ENCODE results near the gene RIOX2. TPM values are rescaled to one million over a fixed set of nuclear protein-coding genes. Genes with fewer than 3 reads are reported as not detected.

Gene RIOX2
- polyA plus RNA-seq, 1 donor (not counting 4 experiments of a cell fraction or from before 2014, with no cell fraction given) = 45.2 TPM

DNA sequence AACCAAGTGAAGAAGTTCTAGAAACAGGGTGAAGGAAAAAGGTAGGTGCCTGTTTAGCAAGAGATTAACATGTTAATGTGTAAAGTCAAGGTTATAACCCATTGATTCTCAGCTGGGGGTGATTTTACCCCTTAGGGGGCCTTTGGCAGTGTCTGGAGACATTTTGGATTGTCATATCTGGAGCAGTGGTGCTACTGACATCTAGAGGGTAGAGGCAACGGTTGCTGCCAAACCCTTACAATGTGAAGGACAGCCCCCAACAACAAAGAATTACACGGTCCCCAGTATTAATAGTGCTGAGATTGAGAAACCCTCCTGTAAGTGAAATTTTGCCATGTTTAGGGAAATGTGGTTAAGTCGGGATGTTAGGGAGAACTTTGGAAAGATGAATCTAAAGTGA is 75.7 kb downstream of the RIOX2 start:
- H3K4me2 ChIP-seq (ENCODE audit: control insufficient read depth, extremely low read depth, insufficient read depth, low read depth, low read length) = no peak overlapping the region
- H4K20me1 ChIP-seq (ENCODE audit: control insufficient read depth, extremely low read depth, insufficient read depth, low read length) = no peaks in the 10 kb centered on the region
- no peaks in the 10 kb centered on the region for H3K4me1 ChIP-seq (ENCODE audit: control insufficient read depth, extremely low read depth, insufficient read depth, low read length)
- no peak overlapping the region for H3K27ac ChIP-seq (ENCODE audit: control insufficient read depth, insufficient read depth, low read length)
- H3K9me1 ChIP-seq (ENCODE audit: control insufficient read depth, extremely low read depth, insufficient read depth, low read length) = no peaks in the 10 kb centered on the region
- dilution Hi-C loops (cut with MboI; ENCODE audit: extremely low pct_ligation_motif_present, low sequenced_read_pairs) = no loop called here
- no peak overlapping the region for H2AFZ ChIP-seq (ENCODE audit: control insufficient read depth, low read length)
- no peaks in the 10 kb centered on the region for H3K79me2 ChIP-seq (ENCODE audit: control insufficient read depth, insufficient read depth, low read length)
- FAIRE-seq = no peak
- no peak overlapping the region for H3K9ac ChIP-seq (ENCODE audit: control insufficient read depth, extremely low read depth, insufficient read depth, low read length)
- no peaks in the 10 kb centered on the region for H3K27me3 ChIP-seq (ENCODE audit: control insufficient read depth, extremely low read depth, insufficient read depth, low read length)
- TF ChIP-seq EZH2 (IDR thresholded peaks at IDR 0.05; ENCODE audit: low read length) = no peak
- TF ChIP-seq CTCF (optimal IDR thresholded peaks at IDR 0.05 in 1 of 3, IDR thresholded peaks at IDR 0.05 in 1 of 3, conservative IDR thresholded peaks at IDR 0.05 in 1 of 3; ENCODE audit: extremely low read depth in 1 of 3, insufficient read depth in 2 of 3, low read length in 3 of 3) = peak in 1 of 3 experiments; percentile 33
- no peak overlapping the region for H3K4me3 ChIP-seq (ENCODE audit: control insufficient read depth in 2 of 3, extremely low read depth in 1 of 3, insufficient read depth in 2 of 3, low read depth in 1 of 3, low read length in 3 of 3)
- DNase-seq (ENCODE audit: low read depth, low spot score) = no peak
- no peaks in the 10 kb centered on the region for H3K9me3 ChIP-seq (ENCODE audit: control insufficient read depth, low read depth, low read length)
- no peaks in the 10 kb centered on the region for H3K36me3 ChIP-seq (ENCODE audit: control insufficient read depth in 2 of 2, extremely low read depth in 1 of 2, insufficient read depth in 2 of 2, low read length in 2 of 2)

GRCh38 chr3:97896129-97896528 is 76.1 kb downstream of the RIOX2 start:
- Histone ChIP-seq H3K9me3 (ENCODE audit: control insufficient read depth, low read depth, low read length) (no peaks in the 10 kb centered on the region), H3K4me3 (ENCODE audit: control insufficient read depth in 2 of 3, extremely low read depth in 1 of 3, insufficient read depth in 2 of 3, low read depth in 1 of 3, low read length in 3 of 3) (no peak overlapping the region), H3K9ac (ENCODE audit: control insufficient read depth, extremely low read depth, insufficient read depth, low read length) (no peak overlapping the region), H3K79me2 (ENCODE audit: control insufficient read depth, insufficient read depth, low read length) (no peaks in the 10 kb centered on the region), H3K4me2 (ENCODE audit: control insufficient read depth, extremely low read depth, insufficient read depth, low read depth, low read length) (no peak overlapping the region), H3K27ac (ENCODE audit: control insufficient read depth, insufficient read depth, low read length) (no peak overlapping the region), H3K9me1 (ENCODE audit: control insufficient read depth, extremely low read depth, insufficient read depth, low read length) (no peaks in the 10 kb centered on the region), H3K36me3 (ENCODE audit: control insufficient read depth in 2 of 2, extremely low read depth in 1 of 2, insufficient read depth in 2 of 2, low read length in 2 of 2) (no peaks in the 10 kb centered on the region), H4K20me1 (ENCODE audit: control insufficient read depth, extremely low read depth, insufficient read depth, low read length) (no peaks in the 10 kb centered on the region), H3K27me3 (ENCODE audit: control insufficient read depth, extremely low read depth, insufficient read depth, low read length) (no peaks in the 10 kb centered on the region), H3K4me1 (ENCODE audit: control insufficient read depth, extremely low read depth, insufficient read depth, low read length) (no peaks in the 10 kb centered on the region), H2AFZ (ENCODE audit: control insufficient read depth, low read length) (no peak overlapping the region)
- TF ChIP-seq EZH2 (IDR thresholded peaks at IDR 0.05; ENCODE audit: low read length) (no peak), CTCF (optimal IDR thresholded peaks at IDR 0.05 in 1 of 3, IDR thresholded peaks at IDR 0.05 in 1 of 3, conservative IDR thresholded peaks at IDR 0.05 in 1 of 3; ENCODE audit: extremely low read depth in 1 of 3, insufficient read depth in 2 of 3, low read length in 3 of 3) (no peak)
- dilution Hi-C loops (cut with MboI; ENCODE audit: extremely low pct_ligation_motif_present, low sequenced_read_pairs) = no loop called here
- no peak for FAIRE-seq
- no peak for DNase-seq (ENCODE audit: low read depth, low spot score)
